ENCODE data around the gene LCN9.

GRCh38 chr9:135687216-135687615, 24.1 kb downstream of the LCN9 start:
- TF ChIP-seq CTCF (IDR thresholded peaks at IDR 0.05) (no peak), POLR2A (IDR thresholded peaks at IDR 0.05) (no peak), POLR2AphosphoS5 (IDR thresholded peaks at IDR 0.05) (no peak)
